C1 segment of cervical spinal cord (tissue), 14 donors: Measurements from ENCODE around the gene TSHZ1.

Source experiments
- DNase-seq, 14 donors: peaks; one replicate each; lab custom pipeline; 2025; lab: John Stamatoyannopoulos, UW

The TSHZ1 gene, protein sequence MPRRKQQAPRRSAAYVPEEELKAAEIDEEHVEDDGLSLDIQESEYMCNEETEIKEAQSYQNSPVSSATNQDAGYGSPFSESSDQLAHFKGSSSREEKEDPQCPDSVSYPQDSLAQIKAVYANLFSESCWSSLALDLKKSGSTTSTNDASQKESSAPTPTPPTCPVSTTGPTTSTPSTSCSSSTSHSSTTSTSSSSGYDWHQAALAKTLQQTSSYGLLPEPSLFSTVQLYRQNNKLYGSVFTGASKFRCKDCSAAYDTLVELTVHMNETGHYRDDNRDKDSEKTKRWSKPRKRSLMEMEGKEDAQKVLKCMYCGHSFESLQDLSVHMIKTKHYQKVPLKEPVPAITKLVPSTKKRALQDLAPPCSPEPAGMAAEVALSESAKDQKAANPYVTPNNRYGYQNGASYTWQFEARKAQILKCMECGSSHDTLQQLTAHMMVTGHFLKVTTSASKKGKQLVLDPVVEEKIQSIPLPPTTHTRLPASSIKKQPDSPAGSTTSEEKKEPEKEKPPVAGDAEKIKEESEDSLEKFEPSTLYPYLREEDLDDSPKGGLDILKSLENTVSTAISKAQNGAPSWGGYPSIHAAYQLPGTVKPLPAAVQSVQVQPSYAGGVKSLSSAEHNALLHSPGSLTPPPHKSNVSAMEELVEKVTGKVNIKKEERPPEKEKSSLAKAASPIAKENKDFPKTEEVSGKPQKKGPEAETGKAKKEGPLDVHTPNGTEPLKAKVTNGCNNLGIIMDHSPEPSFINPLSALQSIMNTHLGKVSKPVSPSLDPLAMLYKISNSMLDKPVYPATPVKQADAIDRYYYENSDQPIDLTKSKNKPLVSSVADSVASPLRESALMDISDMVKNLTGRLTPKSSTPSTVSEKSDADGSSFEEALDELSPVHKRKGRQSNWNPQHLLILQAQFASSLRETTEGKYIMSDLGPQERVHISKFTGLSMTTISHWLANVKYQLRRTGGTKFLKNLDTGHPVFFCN (N-terminal part only)

GRCh38 chr18:75210274-75211001 is at the start of gene TSHZ1:
TSHZ1 (plus strand) TSS chr18:75210797; CDS start chr18:75211877, 1,080 bp downstream.
- peak in 10 of 14 donors; percentile 34 to 88 (median 58) for DNase-seq

DNA sequence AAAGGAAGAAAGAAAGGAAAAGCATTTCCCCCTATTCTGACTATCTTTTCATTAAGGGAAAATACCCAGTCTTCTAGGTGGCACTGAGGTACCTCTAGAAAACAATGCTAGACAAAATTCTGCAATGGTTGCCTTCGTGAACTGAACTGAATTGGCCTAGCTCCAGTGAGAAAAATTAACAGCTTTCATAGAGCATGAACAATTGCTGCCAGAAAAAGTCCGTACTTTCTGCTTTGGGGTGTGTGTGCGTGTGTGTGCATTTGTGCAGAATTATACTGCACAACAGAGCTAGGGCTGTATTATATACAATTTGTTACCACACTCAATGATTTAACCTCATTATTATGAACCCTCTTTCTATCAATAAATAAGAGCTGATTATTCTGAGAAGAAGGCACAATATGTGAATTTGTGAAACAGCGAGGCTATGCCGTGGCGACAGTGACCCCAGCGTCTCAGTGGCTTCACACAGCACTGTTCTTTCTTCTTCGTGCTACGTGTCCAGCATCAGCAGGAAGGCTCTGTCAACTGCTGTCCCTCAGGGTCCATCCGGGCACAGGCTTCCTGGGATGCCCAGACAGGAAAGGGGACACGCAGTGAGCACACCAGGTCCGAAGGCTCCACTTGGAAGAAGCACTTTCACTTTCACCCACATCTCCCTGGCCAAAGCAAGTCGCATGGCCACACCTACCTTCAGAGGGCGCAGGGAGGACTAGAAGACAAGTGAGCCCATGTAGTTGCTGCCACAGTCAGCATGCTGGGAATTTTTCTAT is 49.2 kb upstream of the TSHZ1 start:
- DNase-seq, result peak in 4 of 14 donors; percentile 5 to 30 (median 19)

DNA sequence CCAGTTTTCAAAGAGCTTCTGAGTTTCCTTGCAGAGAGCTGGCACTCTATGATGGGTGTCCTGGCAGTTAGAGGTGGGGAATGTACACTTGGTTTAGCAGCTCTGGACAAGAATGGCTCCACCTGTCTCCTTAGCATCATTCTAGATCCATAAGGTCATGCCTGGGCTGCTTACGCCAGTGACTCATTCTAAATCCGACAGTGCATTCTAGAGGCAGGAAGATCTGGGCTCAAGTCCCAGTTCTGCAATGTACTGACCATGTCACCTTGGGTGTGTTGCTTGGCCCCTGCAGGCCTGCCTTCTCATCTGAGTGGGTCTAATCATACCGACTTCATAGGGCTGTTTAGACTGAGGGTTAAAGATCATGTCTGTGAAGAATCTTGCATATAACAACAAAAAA is 48.1 kb upstream of the TSHZ1 start:
- no peak for DNase-seq

DNA sequence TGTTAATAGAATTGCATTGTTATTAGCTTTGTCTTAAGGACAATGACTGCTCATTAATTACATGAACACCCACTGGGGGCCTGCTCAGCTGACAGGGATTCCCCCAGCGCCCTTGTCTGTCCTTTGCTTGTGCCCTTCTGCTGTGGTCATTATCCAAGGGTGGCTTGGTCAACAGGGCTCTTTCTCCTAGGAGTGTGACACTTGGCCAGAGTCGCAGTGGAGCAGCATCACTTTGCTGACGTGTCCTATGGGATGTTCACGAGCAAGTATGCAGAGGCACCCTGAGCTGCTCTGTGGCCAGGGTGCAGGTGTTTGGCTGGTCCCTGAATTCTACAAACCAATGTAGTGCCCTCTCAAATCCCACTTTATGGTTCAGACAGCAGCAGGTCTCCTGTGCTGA is 47.6 kb upstream of the TSHZ1 start:
- no peak for DNase-seq

DNA sequence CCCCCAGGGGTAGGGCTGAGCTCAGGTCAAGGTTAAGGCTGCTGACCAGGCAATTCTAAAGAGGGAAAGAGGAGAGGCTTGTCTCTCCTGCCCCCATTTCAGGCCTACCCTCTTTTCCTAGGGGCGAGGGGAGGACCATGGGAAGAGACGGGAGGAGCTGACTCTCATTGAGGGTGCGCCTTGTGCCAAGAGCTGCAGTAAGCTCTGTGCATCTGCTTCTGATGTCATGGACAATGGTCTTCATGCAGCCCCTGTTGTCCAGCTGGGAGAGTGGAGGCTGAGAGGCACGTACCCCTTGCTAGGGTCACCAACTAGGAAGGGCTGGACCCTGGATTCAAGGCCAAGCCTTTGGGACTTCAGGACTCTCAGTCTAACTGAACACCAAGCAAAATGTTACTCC is 46.9 kb upstream of the TSHZ1 start:
- DNase-seq, result no peak

GRCh38 chr18:75164479-75164878 is 46.1 kb upstream of the TSHZ1 start:
- no peak for DNase-seq

GRCh38 chr18:75165926-75166325 is 44.7 kb upstream of the TSHZ1 start:
- no peak for DNase-seq

DNA sequence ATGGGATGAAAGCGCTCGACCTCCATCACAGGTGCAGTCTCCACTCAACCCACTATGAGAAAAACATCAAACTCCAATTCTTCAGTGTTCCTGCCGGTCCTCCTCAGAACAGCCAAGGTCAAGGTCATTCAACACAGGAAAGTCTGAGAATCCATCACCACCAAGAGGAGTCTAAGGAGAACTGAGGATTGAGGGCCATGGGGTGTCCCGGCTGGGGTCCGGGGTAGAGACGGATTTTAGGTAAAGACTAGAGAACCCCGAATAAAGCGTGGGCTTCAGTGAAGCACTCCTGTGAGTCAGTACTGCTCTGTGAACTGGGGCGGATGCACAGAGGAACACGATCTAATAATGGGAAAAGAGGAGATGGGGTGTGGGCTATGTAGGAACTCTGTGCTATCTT is 43.5 kb upstream of the TSHZ1 start:
- DNase-seq, result no peak

DNA sequence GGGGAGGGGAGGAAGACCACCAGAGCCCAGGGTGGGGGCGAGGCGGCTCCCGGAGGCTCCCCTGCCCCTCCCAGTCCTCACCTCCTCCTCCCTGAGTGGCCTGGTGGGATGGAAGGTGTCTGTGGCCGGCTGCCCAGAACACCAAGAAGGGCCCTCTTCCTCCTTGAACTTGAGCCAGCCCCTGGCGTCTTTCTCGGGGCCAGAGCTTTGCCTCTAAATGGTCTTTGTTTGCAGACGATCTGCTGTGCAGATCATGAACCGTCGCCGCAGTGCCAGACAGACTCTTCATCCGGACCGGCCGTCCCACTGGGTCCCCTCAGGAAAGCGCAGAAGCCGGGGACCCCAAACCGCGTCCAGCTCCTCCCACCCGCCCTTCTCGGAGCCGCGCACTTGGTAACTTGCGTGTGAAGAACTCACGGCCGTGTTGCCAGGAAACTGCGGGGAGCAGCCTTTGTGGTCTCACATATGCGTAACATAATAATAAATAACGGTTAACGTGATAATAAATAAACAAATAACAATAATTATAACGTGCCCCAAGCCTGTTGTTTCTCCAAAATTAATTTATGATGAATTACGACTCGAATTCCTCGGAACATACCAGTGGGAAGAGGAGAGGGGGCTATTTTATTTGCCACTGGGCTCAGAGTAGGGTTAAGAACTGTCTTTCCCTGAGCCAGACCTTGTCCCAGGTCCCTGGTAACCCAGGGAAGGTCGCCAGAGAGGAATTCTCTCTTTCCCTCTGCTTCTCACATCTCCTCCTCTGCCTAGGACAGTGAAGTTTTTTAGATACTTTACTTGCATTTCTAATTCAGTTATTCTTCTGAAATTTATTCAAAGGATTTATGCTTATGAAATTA is 42.6 kb upstream of the TSHZ1 start:
- DNase-seq, result peak in 1 of 14 donors; percentile 24

DNA sequence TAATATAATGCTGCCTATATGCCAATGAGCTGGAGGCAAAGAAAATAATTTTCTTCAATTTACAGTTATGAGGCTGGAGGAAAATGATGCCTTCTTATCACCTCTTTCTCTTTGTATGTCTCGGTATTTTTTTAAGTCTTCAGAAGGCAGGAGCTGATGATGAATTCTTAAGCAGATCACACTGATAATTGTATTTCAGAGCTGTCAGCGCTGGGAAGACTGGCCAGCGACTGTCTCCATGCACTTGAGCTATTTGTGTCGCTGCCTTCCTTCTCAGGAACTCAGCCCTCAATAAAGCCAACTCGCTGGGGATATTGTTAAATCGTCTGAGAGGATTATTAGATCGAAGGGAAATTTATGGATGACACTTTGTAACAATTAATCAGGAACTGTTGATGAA is 42.0 kb upstream of the TSHZ1 start:
- no peak for DNase-seq

GRCh38 chr18:75169411-75169810 is 41.2 kb upstream of the TSHZ1 start:
- no peak for DNase-seq

DNA sequence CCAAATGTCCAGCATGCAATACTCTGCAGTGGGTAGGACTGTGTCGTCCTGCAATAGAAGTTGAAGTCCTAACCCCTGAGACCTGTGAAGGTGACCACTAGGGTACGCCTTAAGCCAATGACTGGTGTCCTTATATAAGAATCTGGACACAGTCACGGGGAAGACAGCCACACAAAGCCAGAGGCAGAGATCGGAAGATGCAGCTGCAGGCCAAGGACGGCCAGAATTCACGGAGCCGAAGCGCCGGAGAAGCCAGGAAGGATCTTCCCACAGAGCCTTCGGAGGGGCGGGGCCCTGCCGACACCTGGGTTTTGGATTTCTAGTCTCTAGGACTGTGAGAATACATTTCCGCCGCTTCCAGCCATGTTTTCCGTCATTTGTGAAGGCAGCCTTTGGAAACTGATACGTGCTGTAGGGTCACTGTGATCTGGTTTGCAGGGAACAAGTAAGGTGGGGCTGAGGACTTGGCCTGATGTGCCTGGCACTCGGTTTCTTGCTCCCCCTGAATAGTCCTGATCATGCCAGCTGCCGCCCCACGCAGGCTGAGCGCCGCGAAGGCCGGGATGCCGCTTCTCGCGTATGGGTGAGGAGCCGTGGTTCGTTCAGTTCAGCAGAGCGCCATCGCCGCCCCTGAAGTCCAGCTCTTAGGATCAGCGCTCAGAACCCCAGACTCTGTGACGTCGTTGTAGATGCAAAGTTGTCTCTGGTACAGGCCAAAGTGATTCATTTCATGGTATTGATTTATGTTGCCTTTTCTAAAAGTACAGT is 40.4 kb upstream of the TSHZ1 start:
- no peak for DNase-seq

DNA sequence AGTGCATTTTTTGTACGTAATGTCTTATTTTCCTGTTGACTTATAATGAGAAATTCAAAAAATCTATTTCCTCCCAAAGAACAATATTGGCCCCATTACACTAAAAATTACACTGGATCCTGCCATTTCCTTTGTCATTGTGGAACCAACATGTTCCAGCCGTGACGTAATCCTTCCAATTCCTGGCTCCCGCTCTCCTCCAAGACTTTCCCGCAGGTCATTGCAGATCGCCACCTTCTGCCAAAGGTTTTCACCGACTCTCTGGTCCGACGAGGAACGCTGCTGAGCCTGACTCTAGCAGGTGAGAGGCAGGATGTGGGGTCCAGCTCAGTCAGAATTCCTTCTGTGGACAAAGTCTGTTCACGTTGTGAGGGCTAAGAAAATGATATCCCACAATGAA is 39.7 kb upstream of the TSHZ1 start:
- DNase-seq, result no peak

DNA sequence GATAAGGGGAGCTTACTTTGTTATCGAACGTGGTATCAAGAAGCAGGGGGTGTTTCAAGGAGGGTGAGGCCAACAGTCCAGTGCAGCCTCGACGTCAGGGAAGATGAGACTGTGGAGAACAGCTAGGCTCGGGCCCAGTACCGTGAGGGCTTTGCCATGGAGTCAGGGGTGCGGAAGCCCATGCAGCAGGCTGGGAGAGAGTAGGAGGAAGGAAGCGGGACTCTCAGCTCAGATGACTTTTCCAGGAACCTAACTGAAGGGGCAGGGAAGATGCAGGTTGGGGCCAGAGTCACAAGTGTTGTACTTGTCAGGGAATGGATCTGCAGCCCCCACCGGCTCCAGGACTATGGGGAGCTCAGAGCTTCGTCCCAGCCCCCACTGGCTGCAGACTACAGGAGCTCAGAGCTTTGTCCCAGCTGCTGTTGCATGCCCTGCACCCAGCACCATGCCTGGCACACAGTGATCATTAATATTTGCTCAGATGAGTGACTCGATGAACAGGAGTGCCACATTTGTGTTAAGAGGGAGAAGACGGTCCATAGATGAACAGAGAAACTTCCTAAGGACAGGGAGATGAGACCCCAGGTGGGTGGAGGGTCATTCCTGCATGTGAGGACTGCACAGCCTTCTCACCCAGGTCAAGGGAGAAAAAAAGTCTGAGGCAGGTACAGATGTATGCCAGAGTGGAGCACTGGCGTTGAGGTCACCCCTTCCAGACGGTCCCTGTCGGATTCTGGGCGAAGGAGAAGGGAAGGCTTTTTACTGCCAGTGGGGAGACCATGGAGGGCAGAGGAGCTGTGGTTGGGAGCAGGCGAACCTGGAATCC is 38.1 kb upstream of the TSHZ1 start:
- DNase-seq, result no peak

- no peak for DNase-seq
These were observed 37.5 kb upstream of the TSHZ1 start for GRCh38 chr18:75173125-75173432.

- DNase-seq, result no peak
These were observed 36.9 kb upstream of the TSHZ1 start for GRCh38 chr18:75173738-75174137.

DNA sequence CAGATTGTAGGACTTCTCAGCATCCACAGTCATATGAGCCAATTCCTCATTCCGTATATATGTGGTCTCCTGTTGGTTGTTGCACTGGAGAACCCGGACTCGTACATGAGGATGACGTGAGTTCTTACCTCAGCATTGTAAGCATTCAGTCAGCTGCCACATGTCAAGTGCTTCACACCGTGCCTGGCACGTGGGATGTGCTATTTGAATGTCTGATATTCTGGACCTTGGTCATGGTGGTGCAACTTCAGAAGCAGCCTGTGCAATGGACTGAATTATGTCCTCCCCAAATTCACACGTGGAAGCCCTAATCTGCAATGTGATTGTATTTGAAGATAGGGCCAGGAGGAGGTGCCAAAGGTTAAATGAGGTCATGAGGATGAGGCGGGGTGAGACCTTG is 33.7 kb upstream of the TSHZ1 start:
- no peak for DNase-seq

DNA sequence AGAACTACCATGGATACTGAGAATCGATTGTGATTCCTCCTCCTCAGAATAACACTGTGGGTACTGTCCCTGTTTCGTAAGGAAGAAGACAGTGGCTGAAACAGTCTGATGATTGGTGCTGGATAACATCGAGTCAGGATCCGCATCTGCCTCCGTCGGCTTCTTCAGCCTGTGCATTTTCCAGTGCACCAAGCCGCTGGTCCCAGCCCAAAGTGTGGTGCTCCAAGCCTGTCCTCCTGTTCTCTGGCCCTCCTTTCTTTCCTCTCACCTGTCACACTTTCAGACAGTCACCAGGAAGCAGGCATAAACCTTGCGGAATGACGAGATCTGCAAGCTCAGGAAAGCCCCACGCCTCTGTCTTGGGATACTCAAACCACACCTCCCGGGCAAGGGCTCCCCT is 32.2 kb upstream of the TSHZ1 start:
- no peak for DNase-seq
